LHCN-M2 (cell line): ENCODE measurements around the gene ERCC6. TPM values are rescaled to one million over a fixed set of nuclear protein-coding genes. Genes with fewer than 3 reads are reported as not detected.

ENCODE experiments used
- total RNA-seq: library from RNA; depleted of rRNA; stranded (reverse); fragments of >200 nt; gene quantifications from 2 replicates; pipeline ENCODE4 v1.2.3, GENCODE V29; 2014; rRNA removed

Gene ERCC6
- total RNA-seq, 1 experiment from 2014 or later: 7.3 TPM

Other genes with a start within 250 kb of the ERCC6 start
- not detected in 2 replicates for gene C10orf71, start 240.0 kb downstream of the ERCC6 start, total RNA-seq
- not detected in 2 replicates for gene DRGX, start 143.0 kb downstream of the ERCC6 start, total RNA-seq
- gene SLC18A3, start 71.2 kb upstream of the ERCC6 start, total RNA-seq: not detected in 2 replicates
- gene CHAT, start 74.9 kb upstream of the ERCC6 start, total RNA-seq: not detected in 2 replicates
- not detected in 2 replicates for gene C10orf53, start 140.5 kb upstream of the ERCC6 start, total RNA-seq
- gene OGDHL, start 223.2 kb upstream of the ERCC6 start, total RNA-seq: 0.06 TPM in 1 of 2 replicates, not detected in the other